Lung (tissue), 12 donors: ENCODE results near the gene GULP1. TPM values are rescaled to one million over a fixed set of nuclear protein-coding genes. Genes with fewer than 3 reads are reported as not detected.
A peak's percentile ranks its signal among the peaks of the same experiment; 100 is the strongest.

Source experiments
- ATAC-seq: fragments of 200-7000 bp; cut with Tn5 transposase; one replicate; pipeline ENCODE4 v1.9.1; 2020; ENCODE audit warnings: moderate number of reproducible peaks; ENCODE audit not compliant: insufficient read depth, low FRiP score
- DNase-seq, 3 donors: peaks; one replicate each; pipeline ENCODE4 v3.0.0-alpha.2; 2013 to 2017
- H3K27ac ChIP-seq, 2 donors: one replicate each; pipeline ENCODE4 v1.5.1; 2013; ENCODE audit warnings: mild to moderate bottlenecking in 2 of 2, moderate library complexity in 2 of 2, control low read depth in 1 of 2, inconsistent platforms in 1 of 2, low read depth in 1 of 2, low read length in 1 of 2
- H3K27me3 ChIP-seq, 3 donors: one replicate each; pipeline ENCODE4 v1.5.1; 2013; ENCODE audit warnings: low read length in 2 of 3; ENCODE audit not compliant: control insufficient read depth in 3 of 3, insufficient read depth in 3 of 3
- H3K36me3 ChIP-seq, 4 donors: one replicate each; pipeline ENCODE4 v1.5.1; 2013; ENCODE audit warnings: low read length in 4 of 4, mild to moderate bottlenecking in 1 of 4, moderate library complexity in 1 of 4; ENCODE audit not compliant: control insufficient read depth in 4 of 4, insufficient read depth in 4 of 4
- H3K4me1 ChIP-seq, 5 donors: one replicate each; pipeline ENCODE4 v1.5.1; 2013; ENCODE audit warnings: low read length in 5 of 5, mild to moderate bottlenecking in 2 of 5, moderate library complexity in 1 of 5; ENCODE audit not compliant: control insufficient read depth in 5 of 5, insufficient read depth in 5 of 5
- H3K4me3 ChIP-seq: one replicate; pipeline ENCODE4 v1.5.1; 2013; ENCODE audit warnings: mild to moderate bottlenecking, control low read depth, moderate library complexity
- H3K9ac ChIP-seq, 2 donors: one replicate each; pipeline ENCODE4 v1.5.1; 2013; ENCODE audit warnings: low read length in 2 of 2, control low read depth in 1 of 2; ENCODE audit not compliant: insufficient read depth in 1 of 2
- H3K9me3 ChIP-seq, 4 donors: one replicate each; pipeline ENCODE4 v1.5.1; 2013; ENCODE audit warnings: low read length in 3 of 4, mild to moderate bottlenecking in 1 of 4, moderate library complexity in 1 of 4; ENCODE audit not compliant: control insufficient read depth in 4 of 4, insufficient read depth in 3 of 4
- CTCF ChIP-seq: IDR thresholded peaks from 2 replicates; pipeline ENCODE4 v1.5.1; 2012; ENCODE audit warnings: mild to moderate bottlenecking; ENCODE audit errors: control extremely low read depth, extremely low read depth
- WGBS, 2 donors: extraction: QIAGEN DNeasy Blood & Tissue Kit; methylation state at CpG; one replicate each; pipeline ENCODE4 v1.1.7; 2013; 5-methylcytosine and 5-hydroxymethylcytosine counted together
- polyA plus RNA-seq, 2 donors: library from polyadenylated mRNA; stranded (reverse); fragments of 200-250 nt; gene quantifications; one replicate each; pipeline ENCODE4 v1.2.1, GENCODE V29; 2013
- total RNA-seq, 2 donors: library from RNA; depleted of rRNA in 1 of 2; stranded (reverse); fragments of >200 nt in 1 of 2; gene quantifications; one replicate each; pipeline ENCODE4 v1.2.1, GENCODE V29; 2014 to 2021
- donor health status: control.
- donor health status: control.
- donor health status: Bipolar disorder and iron deficiency.
- donor health status: healthy.
- donor health status: DM: yes; HTN: yes; CAD: no.

The GULP1 gene
- total and polyA plus RNA-seq, 4 donors: 9.1 to 86.7 (median 20.1) TPM

DNA sequence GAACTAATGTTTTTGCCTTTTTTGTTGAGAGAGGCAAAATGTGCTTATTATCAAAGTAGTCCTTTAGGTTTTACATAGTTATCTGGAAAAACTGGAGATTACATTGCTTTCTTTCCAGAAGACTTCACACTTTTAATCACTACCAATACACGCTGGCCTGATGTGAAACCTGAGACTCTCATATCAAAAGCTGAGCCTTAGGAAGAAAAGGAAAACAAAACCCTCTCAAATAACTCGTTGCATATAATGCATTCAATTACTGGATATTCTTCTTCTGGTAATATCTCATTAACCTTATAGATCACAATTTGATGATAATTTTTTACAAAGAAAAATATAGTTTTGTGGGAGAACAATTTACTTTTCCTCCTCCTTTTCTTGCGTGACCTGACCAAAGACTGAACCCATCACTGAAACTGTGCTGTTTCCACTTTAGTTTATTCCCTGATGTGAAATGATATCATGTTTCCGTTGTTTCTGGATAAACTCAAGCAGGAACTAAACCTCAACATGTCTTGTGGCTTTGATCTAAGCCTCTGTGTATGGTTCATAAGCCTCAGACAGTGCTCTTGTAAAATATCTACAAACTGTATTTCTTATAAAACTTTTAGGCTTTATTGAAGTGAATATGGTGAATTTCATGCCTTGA lies 332.4 kb downstream of the GULP1 start:
- H3K9me3 ChIP-seq: no peaks in the 10 kb centered on the region
- TF ChIP-seq CTCF: no peak
- no peaks in the 10 kb centered on the region for H3K27me3 ChIP-seq
- no peak overlapping the region for H3K9ac ChIP-seq
- DNase-seq (peak in 2 of 3 donors; percentile 56 to 72), ATAC-seq (no peak)
- 55 to 79% methylated on average over 4 of the region's 4 CpGs for WGBS, 2 donors
- H3K4me1 ChIP-seq: peaks cover 0 to 6% (median 0%) of the 10 kb centered on the region in 5 donors
- no peak overlapping the region for H3K4me3 ChIP-seq
- no peaks in the 10 kb centered on the region for H3K36me3 ChIP-seq
- no peak overlapping the region for H3K27ac ChIP-seq

DNA sequence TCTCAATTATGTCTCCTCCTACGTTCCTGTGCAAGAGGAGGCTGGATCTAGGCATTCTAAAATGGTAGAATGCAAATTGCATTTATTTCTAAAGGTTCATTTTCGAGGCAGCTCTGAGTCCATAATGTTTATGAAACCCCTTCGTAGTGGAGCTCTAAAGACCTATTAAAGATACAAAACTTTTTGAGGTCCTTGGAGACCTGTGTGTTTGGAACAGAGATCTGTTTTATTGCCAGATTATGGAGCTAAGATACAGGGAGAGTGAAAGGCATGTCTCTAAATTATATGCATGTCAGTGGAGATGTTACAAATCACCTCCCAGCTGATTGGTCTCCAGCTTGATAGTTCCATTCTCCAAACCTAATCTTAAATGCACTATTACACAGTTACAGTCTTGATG lies 335.8 kb downstream of the GULP1 start:
- no peaks in the 10 kb centered on the region for H3K27me3 ChIP-seq
- TF ChIP-seq CTCF: no peak
- DNase-seq: no peak
- no peak overlapping the region for H3K4me3 ChIP-seq
- H3K9ac ChIP-seq: no peak overlapping the region
- H3K36me3 ChIP-seq: no peaks in the 10 kb centered on the region
- ATAC-seq: no peak
- H3K27ac ChIP-seq: no peak overlapping the region
- H3K9me3 ChIP-seq: no peaks in the 10 kb centered on the region
- peaks cover 0 to 28% (median 16%) of the 10 kb centered on the region in 5 donors for H3K4me1 ChIP-seq
- 80 to 84% methylated on average over 3 of the region's 3 CpGs for WGBS, 2 donors

GRCh38 chr2:188628989-188629752 lies 337.5 kb downstream of the GULP1 start:
- no peak overlapping the region for H3K9ac ChIP-seq
- no peak for DNase-seq
- ATAC-seq: no peak
- H3K4me3 ChIP-seq: no peak overlapping the region
- no peak for TF ChIP-seq CTCF
- H3K27me3 ChIP-seq: no peaks in the 10 kb centered on the region
- H3K36me3 ChIP-seq: no peaks in the 10 kb centered on the region
- peaks cover 0 to 24% (median 16%) of the 10 kb centered on the region in 5 donors for H3K4me1 ChIP-seq
- whole genome bisulfite sequencing, 2 donors: 78 to 92% methylated on average over 4 of the region's 4 CpGs
- no peaks in the 10 kb centered on the region for H3K9me3 ChIP-seq
- no peak overlapping the region for H3K27ac ChIP-seq
